T-helper 2 cell treated with Interferon-gamma antibody and Interleukin-4, amounts not matched to agents 100 ng/mL and 5 ng/mL, for 36 hours (primary cell): ENCODE measurements around the gene DSCAM. TPM values are rescaled to one million over a fixed set of nuclear protein-coding genes. Genes with fewer than 3 reads are reported as not detected.

Source experiments
- intact Hi-C: fragments of 100-400 bp; cut with micrococcal nuclease; formaldehyde crosslinking; loops from one replicate; pipeline ENCODE4 v1.15.1; 2023
- total RNA-seq: library from RNA; stranded (reverse); gene quantifications from 2 replicates; pipeline ENCODE4 v1.2.3, GENCODE V29; 2022

Gene DSCAM
- total RNA-seq, 1 donor from 2014 or later: not detected

GRCh38 chr21:40768056-40768455, 78.9 kb downstream of the DSCAM start:
- intact Hi-C loops: no loop called here

GRCh38 chr21:40766381-40766780, 80.6 kb downstream of the DSCAM start:
- intact Hi-C loops: no loop called here

GRCh38 chr21:40765811-40766210, 81.1 kb downstream of the DSCAM start:
- intact Hi-C loops: no loop called here

DNA sequence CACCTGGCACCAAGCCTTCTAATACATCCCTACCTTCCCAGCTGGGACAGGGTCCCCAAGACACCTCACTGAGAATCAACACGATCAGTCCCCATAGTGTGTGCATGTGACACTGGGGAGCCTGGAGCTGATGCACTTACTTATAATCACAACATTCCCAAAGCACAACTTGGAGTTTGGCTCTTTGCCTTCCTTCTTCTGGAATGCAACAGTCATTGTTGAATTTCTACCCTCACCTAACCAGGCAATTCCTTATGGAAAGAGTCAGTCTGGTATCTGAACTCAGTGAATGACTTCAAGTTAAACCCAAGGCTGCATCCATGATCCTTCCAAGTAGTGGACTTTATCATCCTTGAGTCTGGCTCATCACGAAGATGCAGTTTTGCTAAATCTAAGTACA, 86.1 kb downstream of the DSCAM start:
- intact Hi-C loops: no loop called here

DNA sequence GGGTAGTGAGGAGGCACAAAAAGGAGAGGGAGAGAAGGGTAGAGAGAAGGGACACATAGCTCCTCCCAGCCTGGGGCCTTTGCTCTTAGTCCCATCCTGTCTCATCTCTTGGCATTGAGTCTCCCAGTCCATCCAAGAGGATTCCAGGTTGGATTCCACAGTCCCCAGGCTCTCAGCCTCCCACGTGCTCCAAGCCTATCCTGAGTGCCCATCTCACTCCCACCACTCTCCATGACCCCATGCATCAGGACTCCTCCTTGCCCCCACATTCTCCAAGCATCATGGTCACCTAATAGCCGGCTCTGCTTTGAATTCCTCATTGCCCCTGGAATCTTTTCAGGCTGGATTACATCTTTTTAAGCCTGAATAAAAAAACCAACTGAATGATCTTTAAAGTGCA, 87.9 kb downstream of the DSCAM start:
- intact Hi-C loops: no loop called here

DNA sequence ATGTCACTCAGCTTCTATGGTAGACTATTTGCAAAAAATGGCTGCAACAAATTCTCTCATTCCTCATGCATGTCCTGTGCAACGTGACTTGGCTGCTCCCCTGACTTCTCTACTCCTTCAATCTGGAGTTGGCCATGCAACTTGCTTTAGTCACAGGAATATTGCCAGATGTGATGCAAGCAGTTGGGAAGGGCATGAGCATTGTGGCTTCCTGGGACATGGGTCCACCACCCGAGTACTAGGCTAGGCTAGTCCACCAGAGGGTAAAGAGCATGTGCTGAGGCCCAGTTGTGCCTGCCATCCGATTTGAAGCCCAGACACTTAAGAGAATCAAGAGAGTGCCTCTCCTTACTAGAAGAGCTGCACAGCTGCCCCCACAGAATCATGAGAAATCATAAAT, 89.6 kb downstream of the DSCAM start:
- intact Hi-C loops: no loop called here

DNA sequence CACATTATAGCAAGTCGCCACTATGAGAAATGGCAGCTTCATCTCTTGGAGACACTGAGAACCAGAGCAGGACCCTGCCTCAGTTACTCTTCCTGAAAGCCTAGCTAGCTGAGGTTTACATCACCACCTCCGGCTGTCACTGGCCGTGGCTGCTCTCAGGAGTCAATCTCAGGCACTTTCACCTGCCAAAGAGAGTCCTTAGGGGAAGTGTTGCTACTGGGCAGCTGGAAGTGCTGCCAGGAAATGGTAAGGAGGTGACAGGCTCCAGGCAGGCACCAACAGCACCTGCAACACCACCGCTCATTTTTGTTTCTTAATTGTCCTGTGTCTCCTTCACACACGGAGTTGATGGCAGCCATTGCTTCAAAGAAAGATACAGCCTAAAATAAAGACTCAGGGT, 92.5 kb downstream of the DSCAM start:
- intact Hi-C loops: no loop called here

DNA sequence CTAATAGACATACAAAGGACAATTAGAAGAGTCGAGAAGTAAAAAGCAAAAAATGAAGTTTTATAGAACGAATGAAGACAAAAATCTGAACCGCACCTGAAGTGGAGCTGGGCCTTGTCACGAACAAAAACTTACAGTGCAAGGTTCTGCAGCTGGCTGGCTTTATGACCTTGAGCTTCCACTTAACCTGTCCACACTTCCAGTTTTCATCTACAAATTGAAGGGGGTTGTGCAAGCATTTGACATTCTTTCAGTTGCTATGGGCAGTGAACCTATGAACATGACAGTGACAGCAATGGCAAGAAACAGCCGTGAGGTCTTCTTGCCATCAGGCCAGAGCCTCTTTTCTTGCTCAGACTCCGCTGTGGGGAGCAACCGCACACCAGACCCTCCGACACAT, 93.2 kb downstream of the DSCAM start:
- intact Hi-C loops: no loop called here

- intact Hi-C loops: no loop called here
These were observed 94.8 kb downstream of the DSCAM start for GRCh38 chr21:40752125-40752524.

- intact Hi-C loops: no loop called here
These were observed 95.7 kb downstream of the DSCAM start for GRCh38 chr21:40751221-40751620.

DNA sequence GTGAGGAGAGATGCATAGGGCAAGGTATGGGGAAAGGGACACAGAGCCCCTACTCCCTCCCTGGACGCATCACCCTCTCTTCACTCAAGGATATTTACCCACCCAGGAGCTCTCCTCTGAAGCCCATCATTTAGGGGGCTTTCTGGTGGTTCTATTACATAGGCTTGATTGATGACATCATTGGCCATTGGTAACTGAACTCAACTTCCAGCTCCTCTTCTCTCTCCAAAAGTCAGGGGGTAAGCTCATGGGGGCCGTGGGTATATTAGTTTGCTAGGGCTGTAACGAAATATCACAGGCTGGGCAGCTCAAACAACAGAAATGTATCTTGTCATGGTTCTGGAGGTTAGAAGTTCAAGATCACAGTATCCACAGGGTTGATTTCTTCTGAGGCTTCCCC, 110.8 kb downstream of the DSCAM start:
- intact Hi-C loops: no loop called here

GRCh38 chr21:40733024-40733397, 113.9 kb downstream of the DSCAM start:
- intact Hi-C loops: no loop called here

DNA sequence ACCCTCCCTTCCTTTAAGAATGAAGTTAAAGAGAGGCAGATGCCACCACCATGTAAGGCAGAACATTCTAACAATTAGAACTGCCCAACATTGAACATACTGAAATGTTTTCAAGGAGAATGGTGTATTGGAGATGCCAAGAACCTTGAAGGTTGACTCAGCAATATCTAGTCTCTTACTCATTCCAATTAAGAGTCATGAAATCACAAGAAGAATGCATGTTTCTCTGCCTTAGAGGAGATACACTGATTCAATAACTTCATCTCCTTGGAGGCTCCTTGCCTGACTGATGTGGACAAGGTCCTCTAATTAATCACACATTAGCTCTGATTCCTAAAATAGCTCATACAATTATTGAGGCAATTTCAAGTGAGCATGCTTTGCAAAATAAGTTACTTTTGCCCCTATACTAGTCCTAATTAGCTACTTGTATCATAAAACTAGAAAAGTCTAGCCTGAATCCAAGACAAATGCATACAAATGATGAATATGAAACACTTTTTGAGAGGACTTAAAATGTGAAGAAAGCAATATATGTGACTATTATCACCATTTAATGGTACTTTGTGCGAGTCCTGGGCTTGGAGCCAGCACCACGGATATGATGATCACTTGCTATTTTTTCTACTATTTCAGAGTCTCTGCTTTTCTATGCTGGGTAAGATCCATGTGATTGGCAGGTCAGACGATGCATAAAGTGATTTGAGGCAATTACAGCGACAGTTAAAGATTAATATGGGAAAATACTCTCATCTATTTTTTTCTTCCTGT, 114.5 kb downstream of the DSCAM start:
- intact Hi-C loops: no loop called here

- intact Hi-C loops: no loop called here
These were observed 115.8 kb downstream of the DSCAM start for GRCh38 chr21:40731206-40731605.

DNA sequence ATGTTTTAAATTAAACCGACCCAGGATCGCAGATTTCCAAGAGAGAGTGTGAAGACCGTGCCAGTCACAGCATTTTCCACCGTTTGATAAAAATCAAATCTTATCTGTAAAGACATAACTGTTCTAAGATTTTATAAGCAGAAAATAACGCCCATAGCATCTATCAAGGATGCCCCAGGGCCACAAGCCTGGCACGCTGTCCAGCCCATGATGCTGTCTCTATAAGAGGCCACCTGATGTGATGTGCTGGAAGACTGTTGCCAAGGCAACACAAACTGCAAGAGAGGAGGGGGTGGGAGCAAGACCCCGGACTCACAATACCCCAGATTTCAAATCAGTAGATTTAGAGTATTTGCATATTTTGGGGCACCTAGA, 116.5 kb downstream of the DSCAM start:
- intact Hi-C loops: no loop called here

DNA sequence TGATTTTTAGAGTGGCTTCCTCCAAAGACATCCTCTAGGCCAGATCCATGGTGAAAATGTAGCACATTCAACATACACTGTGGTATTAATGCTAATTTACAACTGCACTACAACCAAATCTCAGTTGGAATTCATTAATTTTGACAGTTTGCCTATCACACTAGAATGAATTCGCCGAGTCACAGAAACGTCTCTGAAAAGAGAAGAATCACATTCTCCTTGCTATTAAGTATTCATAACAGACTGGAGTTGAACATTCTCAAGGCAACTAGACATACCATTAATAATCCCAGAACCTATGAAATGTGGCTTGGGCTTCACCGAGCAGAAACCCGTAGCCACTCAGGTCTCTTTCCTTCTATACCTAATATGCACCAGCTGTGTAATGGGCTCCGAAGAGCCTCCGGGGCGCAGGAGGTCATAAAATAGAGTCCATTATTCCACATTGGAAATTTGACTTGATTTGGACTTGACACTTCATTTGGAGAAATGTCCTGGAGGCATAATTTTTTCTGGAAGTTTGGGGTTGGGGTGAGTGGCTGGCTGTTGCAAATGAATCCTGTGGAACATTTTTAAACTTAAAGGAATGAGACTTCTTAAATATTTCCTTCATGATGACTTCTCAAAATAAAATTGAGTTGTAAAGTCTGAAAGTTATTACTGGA, 117.1 kb downstream of the DSCAM start:
- intact Hi-C loops: no loop called here

DNA sequence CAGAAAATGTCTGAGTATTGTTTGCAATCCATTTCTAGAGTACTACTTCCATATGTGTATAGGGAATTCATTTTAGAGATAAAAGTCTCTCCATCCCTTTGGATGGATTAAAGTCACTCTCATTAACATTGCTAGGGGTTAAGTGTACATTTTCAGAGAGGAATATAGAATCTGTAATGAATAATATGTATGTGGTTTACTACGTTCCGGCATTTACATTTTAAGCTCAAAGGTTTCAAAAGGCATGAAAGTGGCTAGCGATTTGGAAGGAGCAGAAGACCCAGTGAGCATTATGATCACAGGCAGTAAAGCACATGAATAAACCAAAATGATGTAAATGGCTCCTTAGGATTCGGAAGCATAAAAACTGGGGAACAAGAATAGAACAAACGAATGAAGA, 123.0 kb downstream of the DSCAM start:
- intact Hi-C loops: no loop called here

DNA sequence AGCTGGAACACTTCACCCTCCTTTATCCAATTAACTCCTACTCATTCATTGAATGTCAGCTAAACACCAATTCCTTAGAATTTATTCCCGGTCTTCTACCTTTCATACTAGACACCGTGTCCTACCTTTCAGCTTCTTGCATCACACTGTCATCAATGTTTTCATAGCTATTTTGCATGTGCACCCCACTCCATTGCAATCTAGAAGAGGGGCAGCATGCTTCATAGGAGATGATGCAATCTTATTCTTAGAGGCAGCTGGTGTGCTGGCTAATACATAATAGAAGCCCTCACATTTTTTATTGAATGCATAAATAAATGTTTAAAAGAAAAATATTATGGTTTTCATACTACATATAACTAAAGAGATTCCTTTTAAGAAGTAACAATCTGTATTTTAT, 123.6 kb downstream of the DSCAM start:
- intact Hi-C loops: no loop called here

DNA sequence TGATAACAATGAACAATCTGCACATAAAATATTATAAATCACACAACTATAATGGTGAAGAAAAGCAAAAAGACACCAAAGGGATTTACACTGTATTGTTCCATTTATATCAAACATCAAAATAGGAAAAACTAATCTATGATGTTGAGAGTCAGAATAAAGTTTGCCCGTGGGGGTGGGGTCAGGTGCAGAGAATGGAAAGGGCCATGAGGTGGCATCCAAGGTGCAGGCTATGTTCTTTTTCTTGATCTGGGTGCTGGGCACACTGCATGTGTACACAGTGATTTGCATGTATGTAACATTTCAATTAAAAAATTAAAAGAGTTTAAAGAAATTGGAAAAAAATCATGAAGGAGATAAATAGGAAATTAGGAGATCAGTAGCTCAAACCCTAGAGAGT, 127.3 kb downstream of the DSCAM start:
- intact Hi-C loops: no loop called here

DNA sequence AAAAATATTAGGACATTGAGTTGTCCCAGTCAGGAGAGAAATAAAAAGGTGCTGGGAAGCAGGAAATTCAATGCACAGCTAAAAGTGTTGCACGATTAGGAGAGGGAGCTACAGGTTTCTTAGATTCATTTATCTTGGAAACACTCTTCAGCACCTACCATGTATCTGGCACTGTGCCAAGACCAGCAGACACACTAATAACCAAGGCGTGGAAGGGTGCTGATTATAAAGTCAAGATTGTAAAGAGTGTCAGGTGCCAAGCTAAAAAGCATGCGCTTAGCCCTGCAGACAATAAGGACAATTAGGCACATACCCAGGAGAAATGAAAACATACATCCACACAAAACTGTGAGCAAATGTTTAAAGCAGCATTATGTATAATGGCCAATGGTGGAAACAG, 129.9 kb downstream of the DSCAM start:
- intact Hi-C loops: no loop called here

DNA sequence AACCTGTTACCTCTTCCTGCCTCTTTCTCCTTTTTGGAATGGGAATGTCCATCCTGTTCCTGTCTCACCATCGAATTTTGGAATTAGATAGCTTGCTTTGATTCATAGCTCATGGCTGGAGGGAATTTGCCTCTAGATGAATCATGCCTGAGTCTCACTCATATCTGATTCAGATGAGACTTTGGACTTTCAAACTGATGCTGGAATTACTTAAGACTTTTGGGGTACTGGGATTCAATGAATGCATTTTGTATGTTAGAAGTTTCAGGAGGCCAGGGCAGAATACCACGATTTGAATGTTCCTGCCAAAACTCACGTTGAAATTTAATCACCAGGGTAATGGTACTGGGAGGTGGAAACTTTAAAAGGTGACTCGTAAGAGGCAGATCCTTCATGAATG, 132.4 kb downstream of the DSCAM start:
- intact Hi-C loops: no loop called here

DNA sequence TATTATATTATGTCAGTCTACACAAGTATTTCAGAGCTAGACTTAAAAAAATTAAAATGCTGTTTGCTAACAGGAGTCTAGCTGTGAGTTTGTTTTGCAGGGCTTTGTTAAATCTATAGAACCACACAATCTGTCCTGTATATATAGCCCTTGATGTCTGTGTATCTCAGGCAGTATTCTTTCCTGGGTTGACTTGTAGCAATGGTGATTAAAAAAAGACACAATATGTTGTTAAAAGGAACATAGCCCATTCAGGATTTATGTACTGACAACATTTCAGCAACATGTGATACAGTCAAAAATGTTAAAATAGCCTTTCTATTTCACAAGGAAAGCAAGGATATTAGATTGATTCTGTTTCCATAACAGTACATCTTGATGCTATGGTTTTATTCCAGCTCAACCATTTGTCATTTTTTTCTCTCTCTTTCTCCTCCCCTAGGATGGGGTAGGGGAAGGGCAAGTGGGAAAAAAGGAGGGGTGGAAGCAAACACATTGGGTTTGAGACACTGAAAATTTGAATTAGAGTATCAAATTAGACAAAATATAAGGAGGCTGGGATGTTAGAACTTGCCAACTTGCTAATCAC, 139.2 kb downstream of the DSCAM start:
- intact Hi-C loops: no loop called here
